H1 (cell line): ENCODE data around the gene ADRB1. TPM values are rescaled to one million over a fixed set of nuclear protein-coding genes. Genes with fewer than 3 reads are reported as not detected.

Experiments used
- CTCF ChIA-PET: fragments of 300-600 bp; sonication (Branson Sonifier 250); formaldehyde crosslinking; loops from one replicate; lab custom pipeline; 2021; ENCODE audit not compliant: partially characterized antibody; lab: Charles Lee
- POLR2A ChIA-PET: fragments of 300-600 bp; sonication (Branson Sonifier 250); formaldehyde crosslinking; loops from one replicate; lab custom pipeline; 2021; ENCODE audit warnings: inconsistent platforms; ENCODE audit not compliant: partially characterized antibody; lab: Charles Lee
- DNase-seq, 2 experiments: peaks; one replicate each; pipeline versions ENCODE4 v3.0.0 to v3.0.0-alpha.2; 2010 to 2022; ENCODE audit warnings: low spot score in 2 of 2, low read depth in 1 of 2, mixed read lengths in 1 of 2
- FAIRE-seq: peaks from 2 replicates; lab custom pipeline; 2011; peaks lifted over from hg19 to GRCh38; lab: Jason Lieb, UNC
- H2AFZ ChIP-seq: 2 replicates; pipeline ENCODE4 v1.8.1; 2012; ENCODE audit warnings: low read length, inconsistent platforms
- H2AK5ac ChIP-seq: 2 replicates; pipeline ENCODE4 v1.6.1; 2013; ENCODE audit warnings: low read depth, low read length
- H2BK120ac ChIP-seq: replicated peaks from 2 replicates; pipeline ENCODE3; 2013; ENCODE audit warnings: low read depth, low read length, inconsistent platforms
- H2BK12ac ChIP-seq: 2 replicates; pipeline ENCODE4 v1.6.1; 2013; ENCODE audit warnings: low read depth, low read length
- H2BK15ac ChIP-seq: 2 replicates; pipeline ENCODE4 v1.6.1; 2013; ENCODE audit warnings: low read length
- H2BK20ac ChIP-seq: 2 replicates; pipeline ENCODE4 v1.6.1; 2013; ENCODE audit warnings: low read length
- H2BK5ac ChIP-seq: 2 replicates; pipeline ENCODE4 v1.6.1; 2013; ENCODE audit warnings: low read depth, low read length
- H3K14ac ChIP-seq: 2 replicates; pipeline ENCODE4 v1.6.1; 2013; ENCODE audit warnings: inconsistent platforms; ENCODE audit not compliant: insufficient read length
- H3K18ac ChIP-seq: 2 replicates; pipeline ENCODE4 v1.6.1; 2013; ENCODE audit warnings: low read length; ENCODE audit errors: extremely low read depth
- H3K23ac ChIP-seq: 2 replicates; pipeline ENCODE4 v1.6.1; 2013; ENCODE audit warnings: inconsistent platforms; ENCODE audit not compliant: insufficient read length
- H3K23me2 ChIP-seq: 2 replicates; pipeline ENCODE4 v1.6.1; 2013; ENCODE audit warnings: low read depth, low read length
- H3K27ac ChIP-seq: 2 replicates; pipeline ENCODE4 v1.6.1; 2011; ENCODE audit warnings: low read depth, low read length, inconsistent platforms
- H3K27me3 ChIP-seq, 4 experiments: replicated peaks in 1 of 4; 1 replicate in 1 of 4; 2 replicates in 3 of 4; pipeline versions ENCODE4 v1.6.1 to v1.8.1; 2011 to 2013; ENCODE audit warnings: low read length in 3 of 4, mild to moderate bottlenecking in 3 of 4, inconsistent platforms in 2 of 4, mixed read lengths in 2 of 4, moderate library complexity in 1 of 4; ENCODE audit not compliant: control insufficient read depth in 3 of 4, insufficient read depth in 3 of 4; ENCODE audit errors: extremely low read depth in 1 of 4
- H3K36me3 ChIP-seq, 4 experiments: 2 replicates each; pipeline versions ENCODE4 v1.6.1 to v1.8.1; 2011 to 2013; ENCODE audit warnings: mild to moderate bottlenecking in 4 of 4, low read length in 3 of 4, moderate library complexity in 2 of 4, control low read depth in 1 of 4, inconsistent platforms in 1 of 4; ENCODE audit not compliant: insufficient read depth in 4 of 4, control insufficient read depth in 2 of 4
- H3K4ac ChIP-seq: replicated peaks from 2 replicates; pipeline ENCODE3; 2013; ENCODE audit warnings: low read length, low read depth, mixed read lengths, inconsistent platforms; ENCODE audit not compliant: insufficient read length
- H3K4me1 ChIP-seq, 4 experiments: replicated peaks in 1 of 4; 1 replicate in 1 of 4; 2 replicates in 3 of 4; pipeline versions ENCODE4 v1.6.1 to v1.8.1; 2011 to 2013; ENCODE audit warnings: low read length in 3 of 4, inconsistent platforms in 2 of 4, mixed read lengths in 1 of 4; ENCODE audit not compliant: insufficient read depth in 4 of 4, control insufficient read depth in 3 of 4
- H3K4me2 ChIP-seq, 2 experiments: 2 replicates each; pipeline versions ENCODE4 v1.6.1 to v1.8.1; 2011 to 2013; ENCODE audit warnings: low read depth in 2 of 2, low read length in 2 of 2, control low read depth in 1 of 2, inconsistent platforms in 1 of 2, mild to moderate bottlenecking in 1 of 2; ENCODE audit not compliant: insufficient read depth in 1 of 2
- H3K4me3 ChIP-seq, 4 experiments: fragments of 200-600, 300-600 bp in 1 of 4; sonication (generic), shearing (Covaris generic), sonication (Bioruptor Twin) in 1 of 4; 2 replicates each; pipeline versions ENCODE4 v1.5.1 to v1.8.1; 2011 to 2016; ENCODE audit warnings: low read length in 4 of 4, low read depth in 3 of 4, control low read depth in 2 of 4, inconsistent platforms in 2 of 4, mild to moderate bottlenecking in 2 of 4, mixed read lengths in 1 of 4, moderate library complexity in 1 of 4; ENCODE audit not compliant: insufficient read depth in 2 of 4; ENCODE audit errors: extremely low read depth in 1 of 4
- H3K56ac ChIP-seq: replicated peaks from 2 replicates; pipeline ENCODE3; 2013; ENCODE audit warnings: low read depth, mild to moderate bottlenecking, mixed read lengths, low read length, inconsistent platforms; ENCODE audit not compliant: insufficient read length
- H3K79me1 ChIP-seq: 2 replicates; pipeline ENCODE4 v1.6.1; 2013; ENCODE audit warnings: low read depth, low read length, control low read depth
- H3K79me2 ChIP-seq, 2 experiments: 2 replicates each; pipeline versions ENCODE4 v1.6.1 to v1.8.1; 2012 to 2013; ENCODE audit warnings: low read length in 2 of 2, mild to moderate bottlenecking in 2 of 2, inconsistent platforms in 1 of 2; ENCODE audit not compliant: insufficient read depth in 2 of 2, control insufficient read depth in 1 of 2
- H3K9ac ChIP-seq, 4 experiments: replicated peaks in 1 of 4; 1 replicate in 1 of 4; 2 replicates in 3 of 4; pipeline versions ENCODE4 v1.6.1 to v1.8.1; 2011 to 2013; ENCODE audit warnings: low read depth in 3 of 4, low read length in 3 of 4, control low read depth in 2 of 4, mild to moderate bottlenecking in 2 of 4, moderate library complexity in 2 of 4, inconsistent platforms in 1 of 4; ENCODE audit errors: extremely low read depth in 1 of 4
- H3K9me3 ChIP-seq, 2 experiments: 2 replicates each; pipeline versions ENCODE4 v1.6.1 to v1.8.1; 2012 to 2013; ENCODE audit warnings: mild to moderate bottlenecking in 2 of 2, moderate library complexity in 2 of 2, control low read depth in 1 of 2, inconsistent platforms in 1 of 2, low read depth in 1 of 2, low read length in 1 of 2, mixed read lengths in 1 of 2; ENCODE audit not compliant: insufficient read depth in 2 of 2
- H4K20me1 ChIP-seq, 2 experiments: replicated peaks in 1 of 2; 2 replicates each; pipeline versions ENCODE3 to v1.8.1; 2011 to 2013; ENCODE audit warnings: inconsistent platforms in 2 of 2, low read length in 2 of 2, mild to moderate bottlenecking in 1 of 2; ENCODE audit not compliant: insufficient read depth in 2 of 2, control insufficient read depth in 1 of 2
- H4K5ac ChIP-seq: 2 replicates; pipeline ENCODE4 v1.6.1; 2013; ENCODE audit warnings: low read length, low read depth, mixed read lengths, inconsistent platforms; ENCODE audit not compliant: insufficient read length
- H4K8ac ChIP-seq: 2 replicates; pipeline ENCODE4 v1.8.0; 2013; ENCODE audit warnings: mild to moderate bottlenecking, moderate library complexity, low read length, inconsistent platforms; ENCODE audit not compliant: insufficient read depth; ENCODE audit errors: extremely low read depth
- H4K91ac ChIP-seq: replicated peaks from 2 replicates; pipeline ENCODE3; 2013; ENCODE audit warnings: low read length, mixed read lengths, inconsistent platforms; ENCODE audit not compliant: insufficient read length
- SUZ12 ChIP-seq: fragments of 200-600 bp; sonication (generic); IDR thresholded peaks from 2 replicates; pipeline ENCODE4 v1.6.1; 2012; ENCODE audit warnings: mild to moderate bottlenecking, inconsistent platforms, low read length, moderate library complexity, mixed read lengths
- WGBS, 2 experiments: shearing (Covaris generic) in 1 of 2; methylation state at CpG; one replicate each; pipeline versions ENCODE4 v1.1.6 to v1.1.7; 2013 to 2015; ENCODE audit warnings: low lambda C conversion rate in 2 of 2, mixed read lengths in 2 of 2, inconsistent platforms in 1 of 2, low coverage in 1 of 2, missing lambda C conversion rate in 1 of 2; ENCODE audit not compliant: insufficient replicate concordance in 2 of 2, insufficient coverage in 1 of 2, insufficient read length in 1 of 2; ENCODE audit errors: extremely low coverage in 1 of 2, missing lambda C conversion rate in 1 of 2; 5-methylcytosine and 5-hydroxymethylcytosine counted together
- polyA plus RNA-seq, 7 experiments: library from polyadenylated mRNA; depleted of rRNA in 3 of 7; stranded (reverse) in 5 of 7; unstranded in 2 of 7; fragments of >200 nt in 5 of 7; fragments of 200-250 nt in 2 of 7; gene quantifications; 1 replicate in 5 of 7; 2 replicates in 1 of 7; 4 replicates in 1 of 7; pipeline versions ENCODE4 v1.2.1 to v1.2.3, GENCODE V29; 2011 to 2013; ENCODE audit warnings: missing spikeins in 2 of 7, mixed read lengths in 2 of 7
- total RNA-seq: library from RNA; stranded (reverse); fragmentation: NEBNext Ultra II Directional; extraction: Animal tissue kit (Norgen Biotek cat#: 25700); gene quantifications from 2 replicates; pipeline ENCODE4 v1.2.1, GENCODE V29; 2021

Gene ADRB1
- total and polyA plus RNA-seq, 2 of the 8 experiments (the other 6 are each of a cell fraction or from before 2014, with no cell fraction given): 0.14 to 0.48 TPM

DNA sequence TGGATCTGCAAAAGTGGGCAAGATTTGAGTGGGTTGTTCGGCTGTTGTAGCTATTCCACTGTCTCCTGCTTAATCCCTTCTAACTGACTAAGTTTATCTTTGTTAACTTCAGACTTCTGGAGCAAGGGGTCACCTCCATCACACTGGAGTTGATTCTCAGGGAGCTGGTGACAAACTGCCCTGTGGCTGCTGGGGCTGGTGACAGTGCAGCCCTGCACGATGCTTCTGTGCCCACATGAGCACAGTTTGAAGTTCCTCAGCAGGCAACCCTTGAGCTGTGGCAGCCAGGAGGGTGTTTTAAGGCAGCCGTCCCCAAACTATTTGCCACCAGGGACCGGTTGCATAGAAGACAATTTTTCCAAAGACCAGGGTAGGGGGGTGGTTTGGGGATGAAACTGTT is 40.5 kb downstream of the ADRB1 start:
- H3K79me1 ChIP-seq: no peaks in the 10 kb centered on the region
- no peak overlapping the region for H2BK120ac ChIP-seq
- 81% methylated on average over 4 of the region's 4 CpGs; no CpG with 5 or more reads in 1 of the 2 experiments for WGBS, 2 experiments

More for the DNA sequence above, 40.5 kb downstream of the ADRB1 start:
- Histone ChIP-seq H3K14ac (no peak overlapping the region), H3K4me3 (no peak overlapping the region), H3K4me1 (no peaks in the 10 kb centered on the region), H3K9ac (no peak overlapping the region), H2BK20ac (no peak overlapping the region), H4K8ac (no peak overlapping the region; the same call in 1 of the 2 replicates), H2AK5ac (no peak overlapping the region), H3K18ac (no peak overlapping the region), H3K27ac (no peak overlapping the region), H4K5ac (no peak overlapping the region), H2AFZ (no peak overlapping the region), H3K4me2 (no peak overlapping the region), H2BK5ac (no peak overlapping the region), H4K91ac (no peak overlapping the region), H3K79me2 (no peaks in the 10 kb centered on the region)
- CTCF ChIA-PET: interaction anchor here (0.8 to 1.7 kb wide), 3 partner anchors 12 to 17 kb away, joined by 3 to 4 read pairs (median 3); no protein-coding TSS in a partner anchor
- no peak for DNase-seq
- no peak for FAIRE-seq
- TF ChIP-seq SUZ12: no peak
- TF ChIP-seq, all 59 proteins: peak for 0
- Histone ChIP-seq H3K23ac (no peak overlapping the region), H3K4ac (no peak overlapping the region), H2BK12ac (no peak overlapping the region), H4K20me1 (no peaks in the 10 kb centered on the region), H3K56ac (no peak overlapping the region), H3K36me3 (no peaks in the 10 kb centered on the region), H3K23me2 (no peaks in the 10 kb centered on the region), H3K9me3 (peaks cover 0 to 3% of the 10 kb centered on the region in 2 experiments; a peak in 1 of 4 replicates), H3K27me3 (no peaks in the 10 kb centered on the region), H2BK15ac (no peak overlapping the region)
- POLR2A ChIA-PET: no interaction called here
